Epidermal melanocyte (primary cell): ENCODE measurements around the gene DDX39B.
A peak's percentile ranks its signal among the peaks of the same experiment; 100 is the strongest.
"Not testable (repeated sequence)": the region's sequence is repeated elsewhere in the genome, so short reads cannot be mapped to it uniquely, and the experiment has no call there.

Experiments
- DNase-seq: peaks from one replicate; pipeline ENCODE4 v3.0.0; 2011; ENCODE audit warnings: low spot score; ENCODE audit not compliant: insufficient read length

Gene DDX39B

GRCh38 chr6:31541658-31542521 lies at the start of gene DDX39B:
Gene DDX39B (minus strand): TSS chr6:31542003. CDS start chr6:31540532, 1,471 bp downstream.
- peak; percentile 91 for DNase-seq

- DNase-seq, result not testable (repeated sequence)
Measured at GRCh38 chr6:31590691-31591090, 48.9 kb upstream of the DDX39B start.

GRCh38 chr6:31588871-31589650 lies 47.3 kb upstream of the DDX39B start:
- DNase-seq, result no peak

GRCh38 chr6:31587791-31588777 lies 46.3 kb upstream of the DDX39B start:
- DNase-seq, result no peak

GRCh38 chr6:31586599-31587281 lies 44.9 kb upstream of the DDX39B start:
- DNase-seq, result no peak

- DNase-seq, result no peak
Measured at GRCh38 chr6:31586008-31586407, 44.2 kb upstream of the DDX39B start, which contains the start of gene LST1. Gene LST1 (plus strand): TSS chr6:31586277. CDS start chr6:31587300, 1,023 bp downstream.

- DNase-seq, result no peak
Measured at GRCh38 chr6:31585491-31585890, 43.7 kb upstream of the DDX39B start.

- no peak for DNase-seq
Measured at GRCh38 chr6:31582230-31582643, 40.4 kb upstream of the DDX39B start, which contains the start of gene LTB. Gene LTB (minus strand): TSS chr6:31582424. CDS start chr6:31582417, 7 bp downstream.

GRCh38 chr6:31581434-31582229 lies 39.8 kb upstream of the DDX39B start:
- no peak for DNase-seq

- DNase-seq, result peak; percentile 91
Measured at GRCh38 chr6:31580807-31581433, 39.1 kb upstream of the DDX39B start.

- no peak for DNase-seq
Measured at GRCh38 chr6:31580438-31580740, 38.6 kb upstream of the DDX39B start.

GRCh38 chr6:31579546-31580437 lies 38.0 kb upstream of the DDX39B start:
- no peak for DNase-seq

- DNase-seq, result no peak
Measured at GRCh38 chr6:31579119-31579505, 37.3 kb upstream of the DDX39B start.

- no peak for DNase-seq
Measured at GRCh38 chr6:31578184-31579118, 36.6 kb upstream of the DDX39B start.

GRCh38 chr6:31577579-31577966 lies 35.8 kb upstream of the DDX39B start:
- no peak for DNase-seq

- no peak for DNase-seq
Measured at GRCh38 chr6:31576897-31577578, 35.2 kb upstream of the DDX39B start.
